IPS-18c (cell line): ENCODE measurements around the gene SOHLH1.

Experiments used
- H3K4me3 ChIP-seq: 2 replicates; pipeline ENCODE4 v1.7.0; 2013; ENCODE audit warnings: low read depth, mild to moderate bottlenecking, low read length, moderate library complexity; ENCODE audit not compliant: insufficient read depth
- H3K9me3 ChIP-seq: one replicate; pipeline ENCODE4 v1.6.1; 2013; ENCODE audit warnings: mild to moderate bottlenecking, low read length, moderate library complexity; ENCODE audit not compliant: control insufficient read depth, insufficient read depth

Gene SOHLH1

GRCh38 chr9:135734616-135735144 lies 35.4 kb upstream of the SOHLH1 start:
- Histone ChIP-seq H3K9me3 (peaks cover 3% of the 10 kb centered on the region), H3K4me3 (no peak overlapping the region)

GRCh38 chr9:135732569-135733257 lies 33.4 kb upstream of the SOHLH1 start:
- no peak overlapping the region; the same call in 1 of the 2 replicates for H3K4me3 ChIP-seq
- peaks cover 3% of the 10 kb centered on the region for H3K9me3 ChIP-seq

- H3K4me3 ChIP-seq: no peak overlapping the region
- peaks cover 3% of the 10 kb centered on the region for H3K9me3 ChIP-seq
Observed at GRCh38 chr9:135731454-135731853, 32.2 kb upstream of the SOHLH1 start.

- H3K4me3 ChIP-seq: no peak overlapping the region
- peaks cover 3% of the 10 kb centered on the region for H3K9me3 ChIP-seq
Observed at GRCh38 chr9:135729480-135729879, 30.2 kb upstream of the SOHLH1 start.

- H3K4me3 ChIP-seq: no peak overlapping the region
Observed at GRCh38 chr9:135728436-135729110, 29.3 kb upstream of the SOHLH1 start.

GRCh38 chr9:135727257-135727875 lies 28.1 kb upstream of the SOHLH1 start:
- Histone ChIP-seq H3K4me3 (no peak overlapping the region), H3K9me3 (no peaks in the 10 kb centered on the region)

More at GRCh38 chr9:135728436-135729110, 29.3 kb upstream of the SOHLH1 start:
- H3K9me3 ChIP-seq: peaks cover 3% of the 10 kb centered on the region

- H3K9me3 ChIP-seq: no peaks in the 10 kb centered on the region
Observed at GRCh38 chr9:135726138-135726853, 27.0 kb upstream of the SOHLH1 start.

GRCh38 chr9:135724186-135724787 lies 25.0 kb upstream of the SOHLH1 start:
- Histone ChIP-seq H3K4me3 (no peak overlapping the region), H3K9me3 (no peaks in the 10 kb centered on the region)

More at GRCh38 chr9:135726138-135726853, 27.0 kb upstream of the SOHLH1 start:
- no peak overlapping the region for H3K4me3 ChIP-seq

- no peaks in the 10 kb centered on the region for H3K9me3 ChIP-seq
- no peak overlapping the region for H3K4me3 ChIP-seq
Observed at GRCh38 chr9:135722365-135722764, 23.1 kb upstream of the SOHLH1 start.

- no peaks in the 10 kb centered on the region for H3K9me3 ChIP-seq
- H3K4me3 ChIP-seq: no peak overlapping the region
Observed at GRCh38 chr9:135719472-135719871, 20.2 kb upstream of the SOHLH1 start.

GRCh38 chr9:135718616-135719015 lies 19.3 kb upstream of the SOHLH1 start:
- Histone ChIP-seq H3K4me3 (no peak overlapping the region), H3K9me3 (no peaks in the 10 kb centered on the region)

- H3K4me3 ChIP-seq: no peak overlapping the region
- no peaks in the 10 kb centered on the region for H3K9me3 ChIP-seq
Observed at GRCh38 chr9:135717410-135717809, 18.1 kb upstream of the SOHLH1 start.

- no peak overlapping the region for H3K4me3 ChIP-seq
- no peaks in the 10 kb centered on the region for H3K9me3 ChIP-seq
Observed at GRCh38 chr9:135716045-135716444, 16.8 kb upstream of the SOHLH1 start.

GRCh38 chr9:135715056-135715595 lies 15.8 kb upstream of the SOHLH1 start:
- no peak overlapping the region for H3K4me3 ChIP-seq
- no peaks in the 10 kb centered on the region for H3K9me3 ChIP-seq

- peak overlapping the region; percentile 50 for H3K4me3 ChIP-seq
Observed at GRCh38 chr9:135714242-135715055, 15.2 kb upstream of the SOHLH1 start.

More at GRCh38 chr9:135714242-135715055, 15.2 kb upstream of the SOHLH1 start:
- H3K9me3 ChIP-seq: no peaks in the 10 kb centered on the region
